ENCODE results near the gene HRCT1. TPM values are rescaled to one million over a fixed set of nuclear protein-coding genes. Genes with fewer than 3 reads are reported as not detected.

HRCT1 gene
- total and polyA plus RNA-seq, 2 donors (not counting 3 experiments of a cell fraction or from before 2014, with no cell fraction given), result 1.2 to 7.0 TPM

DNA sequence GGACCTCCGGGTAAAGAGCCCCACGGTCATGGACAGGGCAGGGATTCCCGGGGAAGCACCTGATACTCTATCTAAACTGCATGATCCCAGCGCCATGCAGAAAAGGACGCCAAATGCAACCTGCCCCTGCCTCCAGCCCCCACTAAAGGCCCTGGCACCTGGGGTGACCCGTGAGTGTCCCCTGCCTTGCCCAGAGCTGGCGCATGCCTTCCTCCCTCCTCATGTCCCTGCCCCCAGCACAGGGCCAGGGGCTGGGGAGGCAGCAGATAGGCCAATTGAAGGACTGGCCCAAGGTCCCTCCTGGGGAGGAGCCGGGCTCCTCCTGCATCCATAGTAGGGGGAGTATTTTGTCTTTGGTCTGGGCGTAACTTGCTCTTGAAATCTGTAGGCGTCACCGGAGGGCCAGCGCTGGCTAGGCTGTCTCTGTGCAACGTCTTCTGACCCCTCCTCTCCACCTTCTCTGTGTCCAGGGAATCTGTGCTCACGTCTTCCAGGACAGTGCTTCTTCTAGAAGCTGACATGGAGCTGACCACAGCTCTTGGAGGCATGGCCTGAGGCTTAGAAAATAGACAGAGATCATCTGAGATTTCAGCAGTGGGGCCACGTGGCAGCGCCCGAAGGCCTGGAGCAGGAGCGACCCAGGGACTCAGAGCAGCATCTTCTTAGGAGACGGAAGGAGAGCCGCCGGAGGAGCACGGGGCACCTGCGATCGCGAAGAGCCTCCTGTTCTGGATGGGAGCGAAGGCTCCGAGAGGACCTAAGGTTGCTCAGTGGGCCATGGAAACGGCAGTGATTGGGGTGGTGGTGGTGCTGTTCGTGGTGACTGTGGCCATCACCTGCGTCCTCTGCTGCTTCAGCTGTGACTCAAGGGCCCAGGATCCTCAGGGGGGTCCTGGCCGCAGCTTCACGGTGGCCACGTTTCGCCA, 3.9 kb downstream of the HRCT1 start:
- BruUV-seq (replicated peaks), result no TSS peak
- Histone ChIP-seq H3K27me3 (ENCODE audit: control insufficient read depth in 2 of 2, insufficient read depth in 2 of 2, low read length in 2 of 2) (no peaks in the 10 kb centered on the region), H4K20me1 (replicated peaks; ENCODE audit: control insufficient read depth, extremely low read depth, insufficient read depth, low read length) (no peaks in the 10 kb centered on the region), H3K36me3 (ENCODE audit: control insufficient read depth in 2 of 2, extremely low read depth in 1 of 2, insufficient read depth in 2 of 2, low read length in 2 of 2) (no peaks in the 10 kb centered on the region), H3K4me1 (ENCODE audit: control insufficient read depth, extremely low read depth, insufficient read depth, low read length) (peaks cover 76% of the 10 kb centered on the region), H3K9me3 (replicated peaks; ENCODE audit: control insufficient read depth, insufficient read depth, low read length) (no peaks in the 10 kb centered on the region), H3K4me2 (ENCODE audit: insufficient read depth, low read length) (peak overlapping the region; percentile 63), H3K4me3 (replicated peaks in 1 of 3; ENCODE audit: insufficient read depth in 1 of 3, low read depth in 1 of 3, low read length in 3 of 3) (peak overlapping the region in 2 of 3 experiments; percentile 9 to 53), H2AFZ (ENCODE audit: low read depth, low read length) (no peak overlapping the region), H3K9ac (replicated peaks; ENCODE audit: extremely low read depth, insufficient read depth, low read length) (peak overlapping the region; percentile 77), H3K9me1 (replicated peaks; ENCODE audit: control insufficient read depth, extremely low read depth, insufficient read depth, low read length) (no peaks in the 10 kb centered on the region), H3K27ac (ENCODE audit: insufficient read depth, low read depth, low read length) (peak overlapping the region; percentile 94), H3K79me2 (ENCODE audit: control insufficient read depth, insufficient read depth, low read length) (peaks cover 39% of the 10 kb centered on the region)
- CTCF ChIA-PET, result interaction anchor here (0.7 to 6.4 kb wide), 15 partner anchors 7 to 192 kb away, joined by 3 to 46 read pairs (median 5); partner anchors contain the start of genes FAM221B, NPR2 and TMEM8B
- POLR2A ChIA-PET, result no interaction called here
- TF ChIP-seq, protein P1, sequence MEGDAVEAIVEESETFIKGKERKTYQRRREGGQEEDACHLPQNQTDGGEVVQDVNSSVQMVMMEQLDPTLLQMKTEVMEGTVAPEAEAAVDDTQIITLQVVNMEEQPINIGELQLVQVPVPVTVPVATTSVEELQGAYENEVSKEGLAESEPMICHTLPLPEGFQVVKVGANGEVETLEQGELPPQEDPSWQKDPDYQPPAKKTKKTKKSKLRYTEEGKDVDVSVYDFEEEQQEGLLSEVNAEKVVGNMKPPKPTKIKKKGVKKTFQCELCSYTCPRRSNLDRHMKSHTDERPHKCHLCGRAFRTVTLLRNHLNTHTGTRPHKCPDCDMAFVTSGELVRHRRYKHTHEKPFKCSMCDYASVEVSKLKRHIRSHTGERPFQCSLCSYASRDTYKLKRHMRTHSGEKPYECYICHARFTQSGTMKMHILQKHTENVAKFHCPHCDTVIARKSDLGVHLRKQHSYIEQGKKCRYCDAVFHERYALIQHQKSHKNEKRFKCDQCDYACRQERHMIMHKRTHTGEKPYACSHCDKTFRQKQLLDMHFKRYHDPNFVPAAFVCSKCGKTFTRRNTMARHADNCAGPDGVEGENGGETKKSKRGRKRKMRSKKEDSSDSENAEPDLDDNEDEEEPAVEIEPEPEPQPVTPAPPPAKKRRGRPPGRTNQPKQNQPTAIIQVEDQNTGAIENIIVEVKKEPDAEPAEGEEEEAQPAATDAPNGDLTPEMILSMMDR (IDR thresholded peaks at IDR 0.05; ENCODE audit: extremely low read depth in 1 of 2, insufficient read depth in 1 of 2, low read depth in 1 of 2, low read length in 2 of 2), result no peak
- no peak for TF ChIP-seq JUN (IDR thresholded peaks at IDR 0.05; ENCODE audit: borderline replicate concordance, insufficient read depth, insufficient read length, low read depth)
- no peak for TF ChIP-seq GATA2 (IDR thresholded peaks at IDR 0.05; ENCODE audit: insufficient read depth, insufficient read length, low read depth, low read length)
- TF ChIP-seq, protein P2, sequence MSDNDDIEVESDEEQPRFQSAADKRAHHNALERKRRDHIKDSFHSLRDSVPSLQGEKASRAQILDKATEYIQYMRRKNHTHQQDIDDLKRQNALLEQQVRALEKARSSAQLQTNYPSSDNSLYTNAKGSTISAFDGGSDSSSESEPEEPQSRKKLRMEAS (IDR thresholded peaks at IDR 0.05; ENCODE audit: insufficient read depth, insufficient read length), result no peak
- peak; percentile 14 for TF ChIP-seq POLR2AphosphoS5 (IDR thresholded peaks at IDR 0.05; ENCODE audit: insufficient read depth, low read depth, low read length)
- TF ChIP-seq EZH2 (IDR thresholded peaks at IDR 0.05; ENCODE audit: borderline replicate concordance, low read depth, low read length, severe bottlenecking), result no peak
- peak; percentile 31 for TF ChIP-seq POLR2A (IDR thresholded peaks at IDR 0.05; ENCODE audit: low read depth, low read length)
- no peak for TF ChIP-seq FOS (IDR thresholded peaks at IDR 0.05; ENCODE audit: borderline replicate concordance, insufficient read depth, low read length)
- TF ChIP-seq MYC (IDR thresholded peaks at IDR 0.05; ENCODE audit: low read depth, low read length), result no peak
- intact Hi-C loops (cut with micrococcal nuclease), result loop anchor here (1.0 to 5.0 kb wide), 4 partner anchors 84 to 253 kb away; partner anchors contain the start of genes CCDC107, CREB3, RMRP and TLN1
- FAIRE-seq (no peak), DNase-seq (ENCODE audit: low read depth, low spot score) (no peak)
- dilution Hi-C loops (cut with MboI; ENCODE audit: extremely low pct_ligation_motif_present, low sequenced_read_pairs), result no loop called here
